ENCODE data around the gene SCAPER. TPM values are rescaled to one million over a fixed set of nuclear protein-coding genes. Genes with fewer than 3 reads are reported as not detected.
"Not testable (repeated sequence)": the region's sequence is repeated elsewhere in the genome, so short reads cannot be mapped to it uniquely, and the experiment has no call there.

Gene SCAPER
- total and polyA plus RNA-seq, 12 donors = 6.9 to 48.1 (median 39.5) TPM

DNA sequence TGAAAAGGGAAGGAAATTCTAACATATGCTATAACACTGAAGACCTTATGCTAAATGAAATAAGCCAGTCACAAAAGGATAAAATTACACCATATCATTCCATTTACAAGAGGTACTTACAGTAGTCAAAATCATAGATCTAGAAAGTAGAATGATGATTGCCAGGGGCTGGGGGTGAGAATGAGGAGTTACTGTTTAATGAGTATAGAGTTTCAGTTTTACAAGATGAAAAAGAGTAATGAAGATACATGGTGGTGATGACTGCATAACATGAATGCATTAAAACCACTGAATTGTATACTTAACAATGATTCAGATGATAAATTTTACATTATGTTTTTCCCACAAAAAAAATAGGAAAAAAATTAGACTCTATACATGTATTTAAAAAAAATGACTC lies 152.6 kb downstream of the SCAPER start:
- TF ChIP-seq CTCF (IDR thresholded peaks at IDR 0.05) = no peak
- ATAC-seq = no peak
- H3K36me3 ChIP-seq = peaks cover 0 to 51% (median 4%) of the 10 kb centered on the region in 9 donors

GRCh38 chr15:76737573-76737972 lies 167.6 kb downstream of the SCAPER start:
- Histone ChIP-seq H3K4me3 (no peak overlapping the region), H3K4me1 (peaks cover 0 to 5% (median 0%) of the 10 kb centered on the region in 9 donors), H3K36me3 (peaks cover 0 to 70% (median 7%) of the 10 kb centered on the region in 9 donors), H3K9me3 (no peaks in the 10 kb centered on the region), H3K27me3 (no peaks in the 10 kb centered on the region), H3K27ac (no peak overlapping the region)
- DNase-seq = no peak
- no peak for ATAC-seq
- WGBS, 2 donors = 96 to 97% methylated on average over 4 of the region's 4 CpGs
- no peak for TF ChIP-seq CTCF (IDR thresholded peaks at IDR 0.05)
- intact Hi-C loops (cut with DNase I) = no loop called here

More for the DNA sequence above, 152.6 kb downstream of the SCAPER start:
- Histone ChIP-seq H3K4me1 (no peaks in the 10 kb centered on the region), H3K4me3 (no peak overlapping the region), H3K27me3 (no peaks in the 10 kb centered on the region), H3K27ac (no peak overlapping the region), H3K9me3 (peaks cover 0 to 15% (median 0%) of the 10 kb centered on the region in 11 donors)
- no peak for DNase-seq
- intact Hi-C loops (cut with DNase I) = no loop called here

DNA sequence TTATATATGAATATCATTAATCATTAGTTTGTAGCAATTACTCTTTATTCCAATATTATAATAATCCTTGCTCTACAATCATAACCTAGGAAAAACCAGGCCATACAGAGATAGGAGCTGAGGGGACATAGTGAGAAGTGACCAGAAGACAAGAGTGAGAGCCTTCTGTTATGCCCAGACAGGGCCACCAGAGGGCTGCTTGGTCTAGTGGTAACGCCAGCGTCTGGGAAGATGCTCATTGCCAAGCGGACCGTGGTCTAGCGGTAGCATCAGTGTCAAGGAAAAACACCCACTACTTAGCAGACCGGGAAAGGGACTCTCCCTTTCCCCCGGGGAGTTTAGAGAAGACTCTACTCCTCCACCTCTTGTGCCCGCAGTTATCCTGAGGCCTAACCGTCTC lies 172.8 kb downstream of the SCAPER start:
- ATAC-seq = not testable (repeated sequence)

DNA sequence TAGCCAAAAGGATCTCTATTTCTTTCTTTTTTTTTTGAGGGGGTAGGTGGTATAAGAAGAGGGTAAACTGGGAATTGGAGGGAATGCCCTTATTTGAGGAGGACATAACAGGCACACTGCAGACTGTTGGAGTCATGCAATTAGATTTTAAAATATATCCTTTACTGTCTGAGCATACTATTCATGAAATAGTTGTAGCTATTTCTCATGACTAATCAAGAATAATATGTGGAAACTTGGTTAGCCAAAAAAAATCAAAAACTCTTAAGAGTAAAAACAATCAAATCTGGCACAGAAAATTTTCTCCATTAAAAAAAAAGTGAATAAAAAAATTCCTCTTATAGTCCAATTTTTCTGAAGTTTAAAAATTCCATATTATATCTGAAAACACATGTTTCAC lies 174.9 kb downstream of the SCAPER start:
- DNase-seq = no peak
- TF ChIP-seq CTCF (IDR thresholded peaks at IDR 0.05) = no peak
- intact Hi-C loops (cut with DNase I) = no loop called here
- H3K4me1 ChIP-seq = no peaks in the 10 kb centered on the region
- ATAC-seq = no peak
- H3K9me3 ChIP-seq = peaks cover 0 to 10% (median 0%) of the 10 kb centered on the region in 11 donors
- H3K4me3 ChIP-seq = no peak overlapping the region
- peaks cover 0 to 74% (median 37%) of the 10 kb centered on the region in 9 donors for H3K36me3 ChIP-seq
- H3K27me3 ChIP-seq = no peaks in the 10 kb centered on the region
- no peak overlapping the region for H3K27ac ChIP-seq

More for the DNA sequence above, 172.8 kb downstream of the SCAPER start:
- H3K27ac ChIP-seq; H3K4me3 ChIP-seq; DNase-seq; H3K9me3 ChIP-seq; H3K27me3 ChIP-seq; intact Hi-C loops (cut with DNase I); H3K4me1 ChIP-seq: not testable (repeated sequence)
- WGBS, 2 donors = 95% methylated on average over 9 of the region's 9 CpGs
- H3K36me3 ChIP-seq = peaks cover 0 to 76% (median 26%) of the 10 kb centered on the region in 9 donors

DNA sequence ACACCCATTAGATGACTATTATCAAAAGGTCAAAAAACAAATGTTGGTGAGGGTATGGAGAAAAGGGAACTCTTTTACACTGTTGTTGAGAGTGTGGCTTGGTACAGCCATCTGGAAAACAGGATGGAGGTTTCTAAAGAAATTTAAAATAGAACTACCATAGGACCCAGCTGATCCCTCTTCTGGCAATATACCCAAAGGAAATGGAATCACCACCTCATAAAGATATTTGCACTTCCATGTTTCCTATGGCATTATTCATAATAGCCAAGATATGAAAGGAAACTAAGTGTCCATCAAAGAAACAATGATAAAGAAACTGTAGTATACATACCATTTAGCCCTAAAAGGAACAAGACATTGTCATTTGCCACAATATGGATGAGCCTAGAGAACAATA lies 186.3 kb downstream of the SCAPER start:
- ATAC-seq (no peak), DNase-seq (no peak)
- H3K36me3 ChIP-seq = peaks cover 0 to 50% (median 0%) of the 10 kb centered on the region in 9 donors
- H3K27ac ChIP-seq = no peak overlapping the region
- no peak for TF ChIP-seq CTCF (IDR thresholded peaks at IDR 0.05)
- peaks cover 0 to 43% (median 6%) of the 10 kb centered on the region in 11 donors for H3K9me3 ChIP-seq
- no peaks in the 10 kb centered on the region for H3K27me3 ChIP-seq
- H3K4me1 ChIP-seq = no peaks in the 10 kb centered on the region
- intact Hi-C loops (cut with DNase I) = loop anchor here in 2 of 10 donors (10.0 kb wide), 2 partner anchors 56 to 76 kb away; no protein-coding TSS in a partner anchor
- H3K4me3 ChIP-seq = no peak overlapping the region

Measured in heart right ventricle (tissue), 16 donors.